K562 (cell line): ENCODE results near the gene PTPRF. TPM values are rescaled to one million over a fixed set of nuclear protein-coding genes. Genes with fewer than 3 reads are reported as not detected.

Experiments
- ATAC-seq: fragments of 200-7000 bp; cut with Tn5 transposase; 3 replicates; pipeline ENCODE4 v1.9.1; 2020; ENCODE audit warnings: moderate library complexity
- BruUV-seq: library from RNA; stranded (reverse); fragments of 400-500 nt; replicated peaks from 2 replicates; lab custom pipeline; 2021; lab: Mats Ljungman, UMichigan
- CTCF ChIA-PET: fragments of 300-600 bp; formaldehyde crosslinking; extraction: SDS; loops from one replicate; lab custom pipeline; 2021; ENCODE audit warnings: low intra/inter-chr PET ratio; lab: Yijun Ruan, JAX
- POLR2A ChIA-PET: fragments of 300-600, 350-650 bp; sonication (Branson Sonifier 250); formaldehyde crosslinking; extraction: SDS; loops from one replicate; lab custom pipeline; 2021; ENCODE audit warnings: antibody characterized with exemption, inconsistent platforms; lab: Yijun Ruan, JAX
- DNase-seq, 4 experiments: peaks; one replicate each; pipeline versions ENCODE4 v3.0.0 to v3.0.0-alpha.2; 2011 to 2018; ENCODE audit warnings: low spot score in 3 of 4, mixed read lengths in 3 of 4; ENCODE audit errors: extremely low read depth in 1 of 4
- FAIRE-seq: peaks from 2 replicates; lab custom pipeline; 2011; peaks lifted over from hg19 to GRCh38; lab: Jason Lieb, UNC
- H2AFZ ChIP-seq: 2 replicates; pipeline ENCODE4 v1.6.0; 2011; ENCODE audit warnings: low read depth, low read length, control low read depth, inconsistent platforms
- H3K27ac ChIP-seq: fragments of 200-600 bp; 3 replicates; pipeline ENCODE4 v1.8.0; 2011; ENCODE audit warnings: low read depth, mild to moderate bottlenecking, control low read depth, inconsistent platforms, low read length, moderate library complexity, mixed read lengths; ENCODE audit errors: extremely low read depth
- H3K27me3 ChIP-seq, 2 experiments: fragments of 300-600 bp in 1 of 2; 2 replicates in 1 of 2; 3 replicates in 1 of 2; pipeline versions ENCODE4 v1.6.0 to v1.8.0; 2011; ENCODE audit warnings: inconsistent platforms in 2 of 2, low read length in 2 of 2, mild to moderate bottlenecking in 1 of 2, mixed read lengths in 1 of 2, moderate library complexity in 1 of 2; ENCODE audit not compliant: control insufficient read depth in 2 of 2, insufficient read depth in 2 of 2
- H3K36me3 ChIP-seq: fragments of 300-600 bp; 3 replicates; pipeline ENCODE4 v1.8.0; 2011; ENCODE audit warnings: mild to moderate bottlenecking, low read length, inconsistent platforms; ENCODE audit not compliant: control insufficient read depth, insufficient read depth
- H3K4me1 ChIP-seq, 2 experiments: fragments of 200-600 bp in 1 of 2; replicated peaks in 1 of 2; 2 replicates in 1 of 2; 3 replicates in 1 of 2; pipeline versions ENCODE4 v1.5.1 to v1.8.0; 2011; ENCODE audit warnings: inconsistent platforms in 2 of 2, low read length in 2 of 2, mild to moderate bottlenecking in 1 of 2, mixed read lengths in 1 of 2, moderate library complexity in 1 of 2; ENCODE audit not compliant: control insufficient read depth in 2 of 2, insufficient read depth in 2 of 2
- H3K4me2 ChIP-seq: 2 replicates; pipeline ENCODE4 v1.6.1; 2011; ENCODE audit warnings: low read length, control low read depth, inconsistent platforms, mixed read lengths; ENCODE audit not compliant: insufficient read depth
- H3K4me3 ChIP-seq: fragments of 200-600 bp; sonication (generic), shearing (Covaris generic); 2 replicates; pipeline ENCODE4 v1.5.1; 2016; ENCODE audit warnings: control low read depth, inconsistent platforms
- H3K79me2 ChIP-seq: fragments of 200-600 bp; 3 replicates; pipeline ENCODE4 v1.8.0; 2011; ENCODE audit warnings: low read length, inconsistent platforms; ENCODE audit not compliant: control insufficient read depth, insufficient read depth
- H3K9ac ChIP-seq, 2 experiments: 2 replicates each; pipeline versions ENCODE4 v1.6.0 to v1.6.1; 2011; ENCODE audit warnings: low read depth in 2 of 2, low read length in 2 of 2, control low read depth in 1 of 2, inconsistent platforms in 1 of 2, mild to moderate bottlenecking in 1 of 2, mixed read lengths in 1 of 2; ENCODE audit not compliant: insufficient read depth in 1 of 2
- H3K9me1 ChIP-seq: one replicate; pipeline ENCODE4 v1.6.0; 2011; ENCODE audit warnings: inconsistent platforms, mild to moderate bottlenecking, low read length, moderate library complexity; ENCODE audit not compliant: control insufficient read depth, insufficient read depth
- H3K9me3 ChIP-seq: replicated peaks from 2 replicates; pipeline ENCODE4 v1.5.1; 2011; ENCODE audit warnings: low read depth, low read length, inconsistent platforms; ENCODE audit not compliant: control insufficient read depth, insufficient read depth
- H4K20me1 ChIP-seq: replicated peaks from 2 replicates; pipeline ENCODE4 v1.6.1; 2011; ENCODE audit warnings: low read length, inconsistent platforms, mixed read lengths; ENCODE audit not compliant: control insufficient read depth, insufficient read depth
- ETV6 ChIP-seq, 3 experiments: fragments of 150-350 bp in 1 of 3; sonication (generic) in 1 of 3; formaldehyde crosslinking in 1 of 3; IDR thresholded peaks; 2 replicates each; pipeline versions ENCODE4 v1.6.1 to v1.8.0; 2014 to 2022; ENCODE audit warnings: borderline replicate concordance in 2 of 3, low read depth in 2 of 3, antibody characterized with exemption in 1 of 3, low read length in 1 of 3, mild to moderate bottlenecking in 1 of 3, missing genetic modification reagents in 1 of 3
- KDM1A ChIP-seq, 2 experiments: fragments of 450-650 bp; IDR thresholded peaks; 2 replicates each; pipeline ENCODE4 v1.6.1; 2016; ENCODE audit warnings: mild to moderate bottlenecking in 2 of 2
- ZBTB8A ChIP-seq: fragments of 450-650 bp; IDR thresholded peaks from 2 replicates; pipeline ENCODE4 v1.6.1; 2018; ENCODE audit warnings: mild to moderate bottlenecking, moderate library complexity; ENCODE audit not compliant: partially characterized antibody
- WGBS: fragments of 100-300 bp; shearing (Covaris generic); methylation state at CpG from one replicate; pipeline ENCODE4 v1.1.6; 2016; ENCODE audit warnings: low coverage, mixed read lengths; ENCODE audit not compliant: insufficient coverage; ENCODE audit errors: missing lambda C conversion rate; 5-methylcytosine and 5-hydroxymethylcytosine counted together
- in situ Hi-C: fragments of 300-500 bp; cut with MboI; formaldehyde crosslinking; loops from 4 replicates; pipeline ENCODE4 v1.15.0; 2018; ENCODE audit warnings: inconsistent platforms, mixed read lengths
- intact Hi-C: fragments of 100-400 bp; cut with micrococcal nuclease; formaldehyde crosslinking; loops from 2 replicates; pipeline ENCODE4 v1.14.2; 2022
- polyA plus RNA-seq, 8 experiments: library from polyadenylated mRNA; depleted of rRNA in 4 of 8; stranded (reverse) in 5 of 8; unstranded in 3 of 8; fragments of >200 nt; fragmentation: Nextera tagmentation in 2 of 8; fragmentation: Illumina TruSeq in 1 of 8; extraction: Ambion mirVana in 2 of 8; extraction: Trizol in 1 of 8; gene quantifications; 2 replicates each; pipeline versions ENCODE4 v1.2.1 to v1.2.3, GENCODE V29; 2011 to 2014; ENCODE audit warnings: inconsistent platforms in 1 of 8, missing spikeins in 1 of 8
- total RNA-seq, 7 experiments: library from RNA; depleted of rRNA in 6 of 7; stranded (reverse); fragments of >200 nt in 6 of 7; fragmentation: Illumina TruSeq in 2 of 7; extraction: Trizol in 2 of 7; gene quantifications; 2 replicates each; pipeline versions ENCODE4 v1.2.1 to v1.2.3, GENCODE V29; 2011 to 2021; ENCODE audit warnings: low replicate concordance in 1 of 7
- TF ChIP-seq, protein P1 (sequence below): IDR thresholded peaks from 2 replicates; pipeline ENCODE4 v1.6.1; 2011; ENCODE audit warnings: borderline replicate concordance, low read depth, mild to moderate bottlenecking, moderate library complexity, low read length; ENCODE audit not compliant: insufficient read depth, poor library complexity, severe bottlenecking

The PTPRF gene
- total and polyA plus RNA-seq, 9 of the 15 experiments (the other 6 are each of a cell fraction or from before 2014, with no cell fraction given) = 0.13 to 4.3 (median 1.1) TPM

DNA sequence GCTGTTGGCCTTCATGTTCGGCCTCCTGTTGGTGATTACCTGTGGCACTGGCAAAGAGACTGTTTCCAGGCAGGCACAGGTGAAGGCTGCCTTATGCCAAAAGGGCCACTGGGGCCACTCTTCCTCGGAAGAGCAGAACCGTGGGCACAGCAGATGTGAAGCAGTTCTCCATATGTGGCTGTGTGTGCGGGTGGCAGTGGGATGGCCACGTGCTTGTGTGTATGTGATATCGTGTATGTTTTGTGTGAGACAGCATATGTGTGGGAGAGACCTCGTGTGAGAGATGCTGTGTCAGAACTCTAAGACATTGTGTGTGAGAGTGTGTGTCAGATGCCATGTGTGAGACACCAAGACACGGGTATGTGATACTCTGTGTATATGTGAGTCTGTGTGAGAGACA, 65.9 kb downstream of the PTPRF start:
- no peaks in the 10 kb centered on the region; the same call in 1 of the 2 replicates for H3K9me3 ChIP-seq
- DNase-seq = no peak
- no peak overlapping the region for H3K4me2 ChIP-seq
- H3K27ac ChIP-seq = no peak overlapping the region; the same call in 2 of the 3 replicates
- no peak for TF ChIP-seq ETV6 (IDR thresholded peaks at IDR 0.05; ENCODE audit: borderline replicate concordance in 1 of 2, low read depth in 2 of 2, low read length in 1 of 2)
- no peak for TF ChIP-seq ETV6 (CRISPR knock-in tag; IDR thresholded peaks at IDR 0.05; ENCODE audit: borderline replicate concordance)
- TF ChIP-seq, all 486 proteins: peak for 0
- H2AFZ ChIP-seq = no peak overlapping the region
- H3K36me3 ChIP-seq = no peaks in the 10 kb centered on the region
- FAIRE-seq = no peak
- H3K79me2 ChIP-seq = no peaks in the 10 kb centered on the region
- no peak overlapping the region for H3K4me3 ChIP-seq
- no peaks in the 10 kb centered on the region for H3K9me1 ChIP-seq
- intact Hi-C loops (no loop called here), in situ Hi-C loops (no loop called here)
- H3K9ac ChIP-seq = no peak overlapping the region
- no peak for ATAC-seq
- CTCF ChIA-PET = no interaction called here
- 2% methylated on average over 8 of the region's 8 CpGs for WGBS
- peaks cover 43 to 96% of the 10 kb centered on the region in 2 experiments for H3K27me3 ChIP-seq
- peaks cover 21% of the 10 kb centered on the region for H4K20me1 ChIP-seq
- POLR2A ChIA-PET = interaction anchor here (0.5 to 0.7 kb wide), 3 partner anchors 91 to 1850 kb away, joined by 3 to 4 read pairs (median 4); no protein-coding TSS in a partner anchor
- BruUV-seq = no TSS peak
- H3K4me1 ChIP-seq = peaks cover 0 to 9% of the 10 kb centered on the region in 2 experiments; a peak in 1 of 5 replicates

DNA sequence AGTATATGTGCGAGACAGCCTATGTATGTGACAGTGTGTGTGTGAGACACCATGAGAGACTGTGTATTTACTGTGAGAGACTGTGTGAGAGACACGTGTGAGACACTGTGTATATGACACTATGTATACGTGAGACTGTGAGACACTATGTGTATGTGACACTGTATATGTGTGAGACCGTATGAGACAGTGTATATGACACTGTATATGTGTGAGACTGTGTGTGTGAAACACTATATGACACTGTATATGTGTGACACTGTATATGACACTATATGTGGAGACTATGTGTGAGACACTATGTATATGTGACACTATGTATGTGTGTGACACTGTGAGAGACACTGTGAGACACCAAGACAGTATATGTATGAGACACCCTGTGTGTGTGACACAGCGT, 66.3 kb downstream of the PTPRF start:
- no peaks in the 10 kb centered on the region for H3K36me3 ChIP-seq
- TF ChIP-seq ZBTB8A = no peak
- TF ChIP-seq KDM1A (IDR thresholded peaks at IDR 0.05) = peak in 1 of 2 experiments; percentile 57; a peak in 1 of 4 replicates
- TF ChIP-seq, protein P1, sequence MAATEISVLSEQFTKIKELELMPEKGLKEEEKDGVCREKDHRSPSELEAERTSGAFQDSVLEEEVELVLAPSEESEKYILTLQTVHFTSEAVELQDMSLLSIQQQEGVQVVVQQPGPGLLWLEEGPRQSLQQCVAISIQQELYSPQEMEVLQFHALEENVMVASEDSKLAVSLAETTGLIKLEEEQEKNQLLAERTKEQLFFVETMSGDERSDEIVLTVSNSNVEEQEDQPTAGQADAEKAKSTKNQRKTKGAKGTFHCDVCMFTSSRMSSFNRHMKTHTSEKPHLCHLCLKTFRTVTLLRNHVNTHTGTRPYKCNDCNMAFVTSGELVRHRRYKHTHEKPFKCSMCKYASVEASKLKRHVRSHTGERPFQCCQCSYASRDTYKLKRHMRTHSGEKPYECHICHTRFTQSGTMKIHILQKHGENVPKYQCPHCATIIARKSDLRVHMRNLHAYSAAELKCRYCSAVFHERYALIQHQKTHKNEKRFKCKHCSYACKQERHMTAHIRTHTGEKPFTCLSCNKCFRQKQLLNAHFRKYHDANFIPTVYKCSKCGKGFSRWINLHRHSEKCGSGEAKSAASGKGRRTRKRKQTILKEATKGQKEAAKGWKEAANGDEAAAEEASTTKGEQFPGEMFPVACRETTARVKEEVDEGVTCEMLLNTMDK = no peak
- BruUV-seq = no TSS peak
- H3K27me3 ChIP-seq = peaks cover 44 to 96% of the 10 kb centered on the region in 2 experiments
- intact Hi-C loops (no loop called here), in situ Hi-C loops (no loop called here)
- no peak overlapping the region for H3K9ac ChIP-seq
- H4K20me1 ChIP-seq = peaks cover 22% of the 10 kb centered on the region
- no peak for FAIRE-seq
- ChIA-PET POLR2A (no interaction called here), CTCF (no interaction called here)
- H3K4me1 ChIP-seq = peaks cover 0 to 9% of the 10 kb centered on the region in 2 experiments; a peak in 1 of 5 replicates
- H3K4me2 ChIP-seq = no peak overlapping the region
- no peaks in the 10 kb centered on the region; the same call in 1 of the 2 replicates for H3K9me3 ChIP-seq
- H3K27ac ChIP-seq = no peak overlapping the region; the same call in 2 of the 3 replicates
- H3K4me3 ChIP-seq = no peak overlapping the region
- no peak for ATAC-seq
- WGBS = 0% methylated on average over 5 of the region's 5 CpGs
- H2AFZ ChIP-seq = no peak overlapping the region
- DNase-seq = no peak
- no peaks in the 10 kb centered on the region for H3K79me2 ChIP-seq
- no peaks in the 10 kb centered on the region for H3K9me1 ChIP-seq
